ENCODE measurements around the gene HEYL. TPM values are rescaled to one million over a fixed set of nuclear protein-coding genes. Genes with fewer than 3 reads are reported as not detected.

Gene HEYL
- total RNA-seq, 1 donor from 2014 or later, result not detected

GRCh38 chr1:39655578-39656268 is 16.3 kb upstream of the HEYL start:
- DNase-seq, result no peak
- intact Hi-C loops (cut with micrococcal nuclease), result no loop called here
- POLR2A ChIA-PET, result no interaction called here
- H3K4me3 Mint-ChIP-seq, result no peak overlapping the region
- H3K36me3 Mint-ChIP-seq (ENCODE audit: low read depth), result no peaks in the 10 kb centered on the region
- no peak overlapping the region for H3K27ac Mint-ChIP-seq
- H3K4me1 Mint-ChIP-seq, result peaks cover 7% of the 10 kb centered on the region
- peaks cover 14% of the 10 kb centered on the region for H3K27me3 Mint-ChIP-seq
- no peaks in the 10 kb centered on the region for H3K9me3 Mint-ChIP-seq
- CTCF ChIA-PET, result interaction anchor here (1.2 to 5.5 kb wide), 3 partner anchors 35 to 49 kb away, joined by 3 to 63 read pairs (median 3); partner anchors contain the start of gene HPCAL4
- ATAC-seq (ENCODE audit: low read depth), result no peak
- TF ChIP-seq CTCF (IDR thresholded peaks at IDR 0.05), result no peak

DNA sequence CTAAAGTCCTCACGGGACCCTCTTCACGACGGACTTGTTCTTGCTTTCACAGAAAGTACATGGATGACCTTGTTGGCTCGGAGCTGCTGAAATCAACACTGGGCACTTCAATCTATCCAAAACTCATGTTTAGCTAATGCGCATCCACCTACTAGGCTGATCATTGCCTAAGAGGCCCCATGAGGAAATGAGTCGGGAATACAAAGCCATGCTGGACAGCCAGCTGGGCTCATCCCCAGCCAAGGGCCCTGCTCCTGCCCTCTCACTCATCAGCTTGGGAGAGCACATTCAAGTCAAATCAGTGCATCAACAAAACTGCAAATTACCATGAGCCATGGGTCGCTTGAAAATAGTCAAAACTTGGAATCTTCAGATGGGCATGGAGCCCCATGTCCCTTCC is 14.8 kb upstream of the HEYL start:
- no peak overlapping the region for H3K4me3 Mint-ChIP-seq
- peaks cover 7% of the 10 kb centered on the region for H3K4me1 Mint-ChIP-seq
- DNase-seq, result no peak
- no peaks in the 10 kb centered on the region for H3K36me3 Mint-ChIP-seq (ENCODE audit: low read depth)
- ChIA-PET POLR2A (no interaction called here), CTCF (interaction anchor here (1.0 to 5.5 kb wide), 3 partner anchors 15 to 48 kb away, joined by 3 to 63 read pairs (median 5); partner anchors contain the start of gene HEYL)
- no peak for ATAC-seq (ENCODE audit: low read depth)
- intact Hi-C loops (cut with micrococcal nuclease), result no loop called here
- H3K27me3 Mint-ChIP-seq, result peaks cover 14% of the 10 kb centered on the region
- TF ChIP-seq CTCF (IDR thresholded peaks at IDR 0.05), result no peak
- no peak overlapping the region for H3K27ac Mint-ChIP-seq
- H3K9me3 Mint-ChIP-seq, result no peaks in the 10 kb centered on the region

DNA sequence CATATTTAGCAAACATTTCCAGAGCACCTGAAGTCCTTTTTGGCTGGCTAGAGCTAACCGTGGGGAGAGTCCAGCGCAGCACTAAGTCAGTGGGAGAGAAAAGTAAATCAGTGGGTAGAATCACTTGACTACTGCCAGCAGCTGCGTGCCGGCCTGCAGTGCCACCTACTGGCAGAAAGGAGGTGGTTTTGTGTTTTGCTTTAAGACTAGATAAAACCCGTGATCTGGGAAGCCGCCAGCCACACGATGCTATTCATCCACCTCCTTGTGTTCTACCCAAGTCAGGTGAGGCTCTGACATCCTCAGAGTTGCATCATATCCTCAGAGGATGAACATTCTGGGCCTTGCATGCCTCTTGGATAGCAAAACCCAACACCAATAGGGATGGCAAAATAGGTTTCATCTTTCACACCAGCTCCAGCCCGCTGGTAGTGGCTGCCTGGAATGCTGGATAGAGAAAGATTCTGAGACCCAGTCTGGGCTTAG is 14.1 kb upstream of the HEYL start:
- Mint-ChIP-seq H3K36me3 (ENCODE audit: low read depth) (no peaks in the 10 kb centered on the region), H3K9me3 (no peaks in the 10 kb centered on the region), H3K4me3 (no peak overlapping the region), H3K4me1 (peaks cover 7% of the 10 kb centered on the region), H3K27ac (no peak overlapping the region), H3K27me3 (peaks cover 14% of the 10 kb centered on the region)
- DNase-seq, result peak; percentile 53
- POLR2A ChIA-PET, result no interaction called here
- intact Hi-C loops (cut with micrococcal nuclease), result loop anchor here (1.0 kb wide), 3 partner anchors 47 to 555 kb away; no protein-coding TSS in a partner anchor
- CTCF ChIA-PET, result interaction anchor here (0.8 to 5.5 kb wide), 7 partner anchors 12 to 100 kb away, joined by 3 to 63 read pairs (median 4); partner anchors contain the start of gene HEYL
- ATAC-seq (ENCODE audit: low read depth), result peak; percentile 80
- TF ChIP-seq CTCF (IDR thresholded peaks at IDR 0.05), result peak; percentile 75

DNA sequence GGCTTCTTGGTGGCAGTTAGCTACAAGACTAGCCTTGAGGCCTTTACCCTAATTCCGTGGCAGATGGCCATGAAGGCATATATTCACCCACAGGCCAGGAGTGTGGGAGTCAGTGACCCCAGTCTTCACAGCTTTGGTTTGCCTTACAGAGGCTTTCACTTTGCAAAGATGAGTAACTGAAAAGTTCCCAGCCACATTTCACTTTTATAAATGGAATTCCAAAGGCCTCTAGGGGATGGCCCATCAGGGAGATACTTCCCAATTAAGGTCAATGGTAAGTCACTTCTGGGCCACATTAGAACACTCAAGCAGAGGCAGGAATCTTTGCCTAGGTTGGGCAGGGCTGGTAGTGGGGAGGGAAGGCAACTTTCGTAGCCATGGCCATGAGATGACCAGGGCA is 13.1 kb upstream of the HEYL start:
- Mint-ChIP-seq H3K4me3 (no peak overlapping the region), H3K9me3 (no peaks in the 10 kb centered on the region), H3K4me1 (peaks cover 2% of the 10 kb centered on the region), H3K27me3 (peaks cover 14% of the 10 kb centered on the region), H3K27ac (no peak overlapping the region), H3K36me3 (ENCODE audit: low read depth) (no peaks in the 10 kb centered on the region)
- ChIA-PET CTCF (interaction anchor here (5.5 kb wide), 1 partner anchor 46 kb away, joined by 63 read pairs; no protein-coding TSS in a partner anchor), POLR2A (no interaction called here)
- intact Hi-C loops (cut with micrococcal nuclease), result no loop called here
- no peak for TF ChIP-seq CTCF (IDR thresholded peaks at IDR 0.05)
- no peak for DNase-seq
- ATAC-seq (ENCODE audit: low read depth), result no peak

DNA sequence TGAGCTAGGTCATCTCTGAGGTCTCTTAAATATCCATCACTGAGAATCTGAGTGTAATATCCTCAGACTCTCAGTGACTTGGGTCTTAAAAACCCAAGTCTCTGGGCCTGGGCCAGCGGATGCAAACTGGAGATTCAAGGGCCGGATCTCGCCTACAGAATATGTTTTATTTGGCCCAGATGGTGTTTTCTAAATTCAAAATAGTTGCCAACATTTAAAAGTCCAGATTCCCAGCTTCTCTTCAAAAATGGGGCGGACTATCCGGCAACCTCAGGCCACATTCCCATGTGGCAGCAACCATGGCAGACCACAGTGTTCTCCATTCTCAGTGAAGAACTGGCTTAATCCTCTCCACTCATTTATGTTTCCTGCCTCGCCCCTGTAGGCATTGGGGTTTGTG is 12.7 kb upstream of the HEYL start:
- Mint-ChIP-seq H3K9me3 (no peaks in the 10 kb centered on the region), H3K27me3 (peaks cover 14% of the 10 kb centered on the region), H3K27ac (no peak overlapping the region), H3K36me3 (ENCODE audit: low read depth) (no peaks in the 10 kb centered on the region), H3K4me3 (no peak overlapping the region), H3K4me1 (peaks cover 2% of the 10 kb centered on the region)
- POLR2A ChIA-PET, result no interaction called here
- intact Hi-C loops (cut with micrococcal nuclease), result no loop called here
- ATAC-seq (ENCODE audit: low read depth) (no peak), DNase-seq (no peak)
- CTCF ChIA-PET, result interaction anchor here (5.5 kb wide), 1 partner anchor 46 kb away, joined by 63 read pairs; no protein-coding TSS in a partner anchor
- TF ChIP-seq CTCF (IDR thresholded peaks at IDR 0.05), result no peak

Measured in activated B cell treated with CpG ODN at 0.5 μM for 24 hours (primary cell).